Measurements from ENCODE around the gene MTHFD1.
"Not testable (repeated sequence)": the region's sequence is repeated elsewhere in the genome, so short reads cannot be mapped to it uniquely, and the experiment has no call there.

MTHFD1 gene

GRCh38 chr14:64387782-64388532 lies at the start of gene MTHFD1:
Gene MTHFD1, plus strand, starts transcription at chr14:64388353. Its CDS starts 75 bp downstream, at chr14:64388428.
- peak; percentile 97 to 99 for DNase-seq

GRCh38 chr14:64338616-64339316 lies 49.4 kb upstream of the MTHFD1 start:
- peak; percentile 33 to 97 for DNase-seq

GRCh38 chr14:64340560-64341196 lies 47.5 kb upstream of the MTHFD1 start:
- no peak for DNase-seq

- no peak for DNase-seq
Observed at GRCh38 chr14:64347748-64348147, 40.4 kb upstream of the MTHFD1 start.

GRCh38 chr14:64349741-64350490 lies 38.2 kb upstream of the MTHFD1 start:
- DNase-seq = no peak

- DNase-seq = no peak
Observed at GRCh38 chr14:64363265-64363846, 24.8 kb upstream of the MTHFD1 start.

GRCh38 chr14:64364907-64365306 lies 23.2 kb upstream of the MTHFD1 start:
- DNase-seq = no peak

GRCh38 chr14:64365358-64365889 lies 22.7 kb upstream of the MTHFD1 start:
- DNase-seq = not testable (repeated sequence)

- no peak for DNase-seq
Observed at GRCh38 chr14:64369201-64369600, 19.0 kb upstream of the MTHFD1 start.

GRCh38 chr14:64387232-64387781 lies 846 bp upstream of the MTHFD1 start:
- DNase-seq = no peak

- DNase-seq = no peak
Observed at GRCh38 chr14:64388533-64389285, 556 bp downstream of the MTHFD1 start.

- DNase-seq = no peak
Observed at GRCh38 chr14:64391113-64391725, 3.1 kb downstream of the MTHFD1 start.

- DNase-seq = no peak
Observed at GRCh38 chr14:64391986-64392385, 3.8 kb downstream of the MTHFD1 start.

- not testable (repeated sequence) for DNase-seq
Observed at GRCh38 chr14:64393189-64393726, 5.1 kb downstream of the MTHFD1 start.

- no peak for DNase-seq
Observed at GRCh38 chr14:64394423-64394822, 6.3 kb downstream of the MTHFD1 start.

GRCh38 chr14:64394977-64395633 lies 7.0 kb downstream of the MTHFD1 start:
- no peak for DNase-seq

- no peak for DNase-seq
Observed at GRCh38 chr14:64400829-64401459, 12.8 kb downstream of the MTHFD1 start.

GRCh38 chr14:64401949-64402348 lies 13.8 kb downstream of the MTHFD1 start:
- DNase-seq = no peak

GRCh38 chr14:64405295-64405694 lies 17.1 kb downstream of the MTHFD1 start:
- DNase-seq = no peak
